ENCODE results near the gene NEK4.
"Not testable (repeated sequence)": the region's sequence is repeated elsewhere in the genome, so short reads cannot be mapped to it uniquely, and the experiment has no call there.

Gene NEK4

GRCh38 chr3:52696830-52697631 lies 73.7 kb downstream of the NEK4 start:
- peak in 1 of 4 experiments; percentile 11 for DNase-seq

- DNase-seq: no peak
Measured at GRCh38 chr3:52695798-52696671, 74.7 kb downstream of the NEK4 start.

- DNase-seq: no peak
Measured at GRCh38 chr3:52694528-52695189, 76.1 kb downstream of the NEK4 start.

- DNase-seq: no peak
Measured at GRCh38 chr3:52693071-52693470, 77.7 kb downstream of the NEK4 start.

- DNase-seq: no peak
Measured at GRCh38 chr3:52690560-52690959, 80.2 kb downstream of the NEK4 start.

- DNase-seq: no peak
Measured at GRCh38 chr3:52689151-52689550, 81.6 kb downstream of the NEK4 start.

- DNase-seq: no peak
Measured at GRCh38 chr3:52688266-52688665, 82.5 kb downstream of the NEK4 start.

- peak; percentile 96 to 98 (median 98) for DNase-seq
Measured at GRCh38 chr3:52685709-52686691, 84.7 kb downstream of the NEK4 start, which contains the start of the genes GNL3 and PBRM1. TSS of gene GNL3 (plus strand) at chr3:52686032. CDS start at chr3:52686093, 61 bp downstream. TSS of gene PBRM1 (minus strand) at chr3:52685913.

GRCh38 chr3:52685285-52685708 lies 85.4 kb downstream of the NEK4 start:
- peak; percentile 89 to 96 (median 92) for DNase-seq

GRCh38 chr3:52684184-52684583 lies 86.6 kb downstream of the NEK4 start:
- no peak for DNase-seq

- DNase-seq: peak in 1 of 4 experiments; percentile 22
Measured at GRCh38 chr3:52683611-52684010, 87.1 kb downstream of the NEK4 start.

GRCh38 chr3:52682016-52682415 lies 88.7 kb downstream of the NEK4 start:
- peak; percentile 69 to 85 (median 80) for DNase-seq

- peak; percentile 32 to 73 (median 62) for DNase-seq
Measured at GRCh38 chr3:52681596-52681995, 89.1 kb downstream of the NEK4 start.

- DNase-seq: peak in 3 of 4 experiments; percentile 10 to 28 (median 23)
Measured at GRCh38 chr3:52679811-52680210, 90.9 kb downstream of the NEK4 start.

GRCh38 chr3:52679199-52679538 lies 91.6 kb downstream of the NEK4 start:
- DNase-seq: peak in 2 of 4 experiments; percentile 32 to 44

GRCh38 chr3:52678265-52679198 lies 92.2 kb downstream of the NEK4 start:
- peak in 2 of 4 experiments; percentile 21 to 26 for DNase-seq

GRCh38 chr3:52676201-52676600 lies 94.5 kb downstream of the NEK4 start:
- not testable (repeated sequence) for DNase-seq

- DNase-seq: no peak
Measured at GRCh38 chr3:52671676-52672075, 99.1 kb downstream of the NEK4 start.

- DNase-seq: peak; percentile 60 to 89 (median 68)
Measured at GRCh38 chr3:52670621-52671521, 99.9 kb downstream of the NEK4 start.
